ENCODE measurements around the gene MMP14.

DNA sequence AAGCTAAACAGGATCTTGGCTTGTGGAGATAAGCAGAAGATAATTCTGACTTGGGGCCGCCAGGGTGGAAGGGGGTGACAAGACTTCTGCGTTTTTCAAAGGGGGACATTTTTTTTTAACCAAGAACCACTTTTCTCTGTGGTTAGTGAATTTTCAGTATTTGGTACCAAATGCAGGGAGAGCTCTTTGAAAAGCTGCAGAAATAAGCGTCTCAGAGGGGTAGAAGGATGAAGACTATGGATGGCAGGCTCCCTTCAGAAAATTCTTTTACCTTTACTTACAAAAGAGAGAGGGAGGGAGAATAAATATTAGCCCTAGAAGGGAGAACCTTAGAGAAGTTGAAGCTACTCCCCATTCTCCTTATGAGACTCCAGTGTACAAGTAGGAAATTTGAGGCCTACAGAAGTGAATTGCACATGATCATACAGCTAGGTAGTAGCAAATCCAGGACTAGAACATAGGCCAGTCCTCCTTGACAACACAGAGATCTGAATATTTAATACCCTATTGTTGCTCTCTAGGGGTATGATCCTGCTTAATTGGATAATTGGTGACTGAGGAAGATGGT is 5.9 kb upstream of the MMP14 start:
- TF ChIP-seq EZH2 (IDR thresholded peaks at IDR 0.05; ENCODE audit: low read depth, unreplicated experiment) (no peak), POLR2AphosphoS5 (IDR thresholded peaks at IDR 0.05; ENCODE audit: low read depth) (no peak), JUNB (IDR thresholded peaks at IDR 0.05; ENCODE audit: unreplicated experiment) (no peak), ZNF331 (CRISPR knock-in tag; IDR thresholded peaks at IDR 0.05; ENCODE audit: low read depth) (no peak), CREB1 (CRISPR knock-in tag; IDR thresholded peaks at IDR 0.05; ENCODE audit: low read depth) (no peak), STAT1 (IDR thresholded peaks at IDR 0.05; ENCODE audit: unreplicated experiment) (no peak), EZH2phosphoT487 (IDR thresholded peaks at IDR 0.05; ENCODE audit: unreplicated experiment) (no peak)
- TF ChIP-seq, protein P1, sequence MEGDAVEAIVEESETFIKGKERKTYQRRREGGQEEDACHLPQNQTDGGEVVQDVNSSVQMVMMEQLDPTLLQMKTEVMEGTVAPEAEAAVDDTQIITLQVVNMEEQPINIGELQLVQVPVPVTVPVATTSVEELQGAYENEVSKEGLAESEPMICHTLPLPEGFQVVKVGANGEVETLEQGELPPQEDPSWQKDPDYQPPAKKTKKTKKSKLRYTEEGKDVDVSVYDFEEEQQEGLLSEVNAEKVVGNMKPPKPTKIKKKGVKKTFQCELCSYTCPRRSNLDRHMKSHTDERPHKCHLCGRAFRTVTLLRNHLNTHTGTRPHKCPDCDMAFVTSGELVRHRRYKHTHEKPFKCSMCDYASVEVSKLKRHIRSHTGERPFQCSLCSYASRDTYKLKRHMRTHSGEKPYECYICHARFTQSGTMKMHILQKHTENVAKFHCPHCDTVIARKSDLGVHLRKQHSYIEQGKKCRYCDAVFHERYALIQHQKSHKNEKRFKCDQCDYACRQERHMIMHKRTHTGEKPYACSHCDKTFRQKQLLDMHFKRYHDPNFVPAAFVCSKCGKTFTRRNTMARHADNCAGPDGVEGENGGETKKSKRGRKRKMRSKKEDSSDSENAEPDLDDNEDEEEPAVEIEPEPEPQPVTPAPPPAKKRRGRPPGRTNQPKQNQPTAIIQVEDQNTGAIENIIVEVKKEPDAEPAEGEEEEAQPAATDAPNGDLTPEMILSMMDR (conservative IDR thresholded peaks at IDR 0.05; ENCODE audit: low read depth in 2 of 2), result no peak
- TF ChIP-seq, protein P2, sequence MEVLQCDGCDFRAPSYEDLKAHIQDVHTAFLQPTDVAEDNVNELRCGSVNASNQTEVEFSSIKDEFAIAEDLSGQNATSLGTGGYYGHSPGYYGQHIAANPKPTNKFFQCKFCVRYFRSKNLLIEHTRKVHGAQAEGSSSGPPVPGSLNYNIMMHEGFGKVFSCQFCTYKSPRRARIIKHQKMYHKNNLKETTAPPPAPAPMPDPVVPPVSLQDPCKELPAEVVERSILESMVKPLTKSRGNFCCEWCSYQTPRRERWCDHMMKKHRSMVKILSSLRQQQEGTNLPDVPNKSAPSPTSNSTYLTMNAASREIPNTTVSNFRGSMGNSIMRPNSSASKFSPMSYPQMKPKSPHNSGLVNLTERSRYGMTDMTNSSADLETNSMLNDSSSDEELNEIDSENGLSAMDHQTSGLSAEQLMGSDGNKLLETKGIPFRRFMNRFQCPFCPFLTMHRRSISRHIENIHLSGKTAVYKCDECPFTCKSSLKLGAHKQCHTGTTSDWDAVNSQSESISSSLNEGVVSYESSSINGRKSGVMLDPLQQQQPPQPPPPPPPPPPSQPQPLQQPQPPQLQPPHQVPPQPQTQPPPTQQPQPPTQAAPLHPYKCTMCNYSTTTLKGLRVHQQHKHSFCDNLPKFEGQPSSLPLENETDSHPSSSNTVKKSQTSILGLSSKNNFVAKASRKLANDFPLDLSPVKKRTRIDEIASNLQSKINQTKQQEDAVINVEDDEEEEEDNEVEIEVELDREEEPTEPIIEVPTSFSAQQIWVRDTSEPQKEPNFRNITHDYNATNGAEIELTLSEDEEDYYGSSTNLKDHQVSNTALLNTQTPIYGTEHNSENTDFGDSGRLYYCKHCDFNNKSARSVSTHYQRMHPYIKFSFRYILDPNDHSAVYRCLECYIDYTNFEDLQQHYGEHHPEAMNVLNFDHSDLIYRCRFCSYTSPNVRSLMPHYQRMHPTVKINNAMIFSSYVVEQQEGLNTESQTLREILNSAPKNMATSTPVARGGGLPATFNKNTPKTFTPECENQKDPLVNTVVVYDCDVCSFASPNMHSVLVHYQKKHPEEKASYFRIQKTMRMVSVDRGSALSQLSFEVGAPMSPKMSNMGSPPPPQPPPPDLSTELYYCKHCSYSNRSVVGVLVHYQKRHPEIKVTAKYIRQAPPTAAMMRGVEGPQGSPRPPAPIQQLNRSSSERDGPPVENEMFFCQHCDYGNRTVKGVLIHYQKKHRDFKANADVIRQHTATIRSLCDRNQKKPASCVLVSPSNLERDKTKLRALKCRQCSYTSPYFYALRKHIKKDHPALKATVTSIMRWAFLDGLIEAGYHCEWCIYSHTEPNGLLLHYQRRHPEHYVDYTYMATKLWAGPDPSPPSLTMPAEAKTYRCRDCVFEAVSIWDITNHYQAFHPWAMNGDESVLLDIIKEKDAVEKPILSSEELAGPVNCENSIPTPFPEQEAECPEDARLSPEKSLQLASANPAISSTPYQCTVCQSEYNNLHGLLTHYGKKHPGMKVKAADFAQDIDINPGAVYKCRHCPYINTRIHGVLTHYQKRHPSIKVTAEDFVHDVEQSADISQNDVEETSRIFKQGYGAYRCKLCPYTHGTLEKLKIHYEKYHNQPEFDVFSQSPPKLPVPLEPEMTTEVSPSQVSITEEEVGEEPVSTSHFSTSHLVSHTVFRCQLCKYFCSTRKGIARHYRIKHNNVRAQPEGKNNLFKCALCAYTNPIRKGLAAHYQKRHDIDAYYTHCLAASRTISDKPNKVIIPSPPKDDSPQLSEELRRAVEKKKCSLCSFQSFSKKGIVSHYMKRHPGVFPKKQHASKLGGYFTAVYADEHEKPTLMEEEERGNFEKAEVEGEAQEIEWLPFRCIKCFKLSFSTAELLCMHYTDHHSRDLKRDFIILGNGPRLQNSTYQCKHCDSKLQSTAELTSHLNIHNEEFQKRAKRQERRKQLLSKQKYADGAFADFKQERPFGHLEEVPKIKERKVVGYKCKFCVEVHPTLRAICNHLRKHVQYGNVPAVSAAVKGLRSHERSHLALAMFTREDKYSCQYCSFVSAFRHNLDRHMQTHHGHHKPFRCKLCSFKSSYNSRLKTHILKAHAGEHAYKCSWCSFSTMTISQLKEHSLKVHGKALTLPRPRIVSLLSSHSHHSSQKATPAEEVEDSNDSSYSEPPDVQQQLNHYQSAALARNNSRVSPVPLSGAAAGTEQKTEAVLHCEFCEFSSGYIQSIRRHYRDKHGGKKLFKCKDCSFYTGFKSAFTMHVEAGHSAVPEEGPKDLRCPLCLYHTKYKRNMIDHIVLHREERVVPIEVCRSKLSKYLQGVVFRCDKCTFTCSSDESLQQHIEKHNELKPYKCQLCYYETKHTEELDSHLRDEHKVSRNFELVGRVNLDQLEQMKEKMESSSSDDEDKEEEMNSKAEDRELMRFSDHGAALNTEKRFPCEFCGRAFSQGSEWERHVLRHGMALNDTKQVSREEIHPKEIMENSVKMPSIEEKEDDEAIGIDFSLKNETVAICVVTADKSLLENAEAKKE (CRISPR knock-in tag; IDR thresholded peaks at IDR 0.05), result no peak
- TF ChIP-seq, protein P3, sequence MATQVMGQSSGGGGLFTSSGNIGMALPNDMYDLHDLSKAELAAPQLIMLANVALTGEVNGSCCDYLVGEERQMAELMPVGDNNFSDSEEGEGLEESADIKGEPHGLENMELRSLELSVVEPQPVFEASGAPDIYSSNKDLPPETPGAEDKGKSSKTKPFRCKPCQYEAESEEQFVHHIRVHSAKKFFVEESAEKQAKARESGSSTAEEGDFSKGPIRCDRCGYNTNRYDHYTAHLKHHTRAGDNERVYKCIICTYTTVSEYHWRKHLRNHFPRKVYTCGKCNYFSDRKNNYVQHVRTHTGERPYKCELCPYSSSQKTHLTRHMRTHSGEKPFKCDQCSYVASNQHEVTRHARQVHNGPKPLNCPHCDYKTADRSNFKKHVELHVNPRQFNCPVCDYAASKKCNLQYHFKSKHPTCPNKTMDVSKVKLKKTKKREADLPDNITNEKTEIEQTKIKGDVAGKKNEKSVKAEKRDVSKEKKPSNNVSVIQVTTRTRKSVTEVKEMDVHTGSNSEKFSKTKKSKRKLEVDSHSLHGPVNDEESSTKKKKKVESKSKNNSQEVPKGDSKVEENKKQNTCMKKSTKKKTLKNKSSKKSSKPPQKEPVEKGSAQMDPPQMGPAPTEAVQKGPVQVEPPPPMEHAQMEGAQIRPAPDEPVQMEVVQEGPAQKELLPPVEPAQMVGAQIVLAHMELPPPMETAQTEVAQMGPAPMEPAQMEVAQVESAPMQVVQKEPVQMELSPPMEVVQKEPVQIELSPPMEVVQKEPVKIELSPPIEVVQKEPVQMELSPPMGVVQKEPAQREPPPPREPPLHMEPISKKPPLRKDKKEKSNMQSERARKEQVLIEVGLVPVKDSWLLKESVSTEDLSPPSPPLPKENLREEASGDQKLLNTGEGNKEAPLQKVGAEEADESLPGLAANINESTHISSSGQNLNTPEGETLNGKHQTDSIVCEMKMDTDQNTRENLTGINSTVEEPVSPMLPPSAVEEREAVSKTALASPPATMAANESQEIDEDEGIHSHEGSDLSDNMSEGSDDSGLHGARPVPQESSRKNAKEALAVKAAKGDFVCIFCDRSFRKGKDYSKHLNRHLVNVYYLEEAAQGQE (IDR thresholded peaks at IDR 0.05; ENCODE audit: unreplicated experiment), result no peak

All from GM23338 (cell line).